Measurements from ENCODE around the gene MARVELD3.

DNA sequence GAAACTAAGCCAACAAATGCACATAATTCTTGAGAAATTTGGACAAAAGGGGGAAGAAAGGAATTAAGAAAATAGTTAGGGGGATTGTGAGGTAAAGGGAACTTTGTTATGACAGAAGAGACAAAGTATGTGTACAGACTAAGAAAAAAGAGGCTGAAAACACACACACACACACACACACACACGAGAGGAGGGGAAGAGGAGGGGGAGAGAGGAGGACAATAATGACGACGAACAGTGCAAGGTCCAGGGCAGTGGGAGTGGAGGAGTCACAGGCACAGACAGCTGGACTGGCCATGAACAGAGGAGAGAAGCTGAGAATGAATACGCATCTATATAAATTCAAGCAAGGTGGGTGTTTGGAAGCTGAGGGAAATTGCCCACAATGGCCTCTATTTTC, 44.6 kb downstream of the MARVELD3 start:
- TF ChIP-seq, protein P1, sequence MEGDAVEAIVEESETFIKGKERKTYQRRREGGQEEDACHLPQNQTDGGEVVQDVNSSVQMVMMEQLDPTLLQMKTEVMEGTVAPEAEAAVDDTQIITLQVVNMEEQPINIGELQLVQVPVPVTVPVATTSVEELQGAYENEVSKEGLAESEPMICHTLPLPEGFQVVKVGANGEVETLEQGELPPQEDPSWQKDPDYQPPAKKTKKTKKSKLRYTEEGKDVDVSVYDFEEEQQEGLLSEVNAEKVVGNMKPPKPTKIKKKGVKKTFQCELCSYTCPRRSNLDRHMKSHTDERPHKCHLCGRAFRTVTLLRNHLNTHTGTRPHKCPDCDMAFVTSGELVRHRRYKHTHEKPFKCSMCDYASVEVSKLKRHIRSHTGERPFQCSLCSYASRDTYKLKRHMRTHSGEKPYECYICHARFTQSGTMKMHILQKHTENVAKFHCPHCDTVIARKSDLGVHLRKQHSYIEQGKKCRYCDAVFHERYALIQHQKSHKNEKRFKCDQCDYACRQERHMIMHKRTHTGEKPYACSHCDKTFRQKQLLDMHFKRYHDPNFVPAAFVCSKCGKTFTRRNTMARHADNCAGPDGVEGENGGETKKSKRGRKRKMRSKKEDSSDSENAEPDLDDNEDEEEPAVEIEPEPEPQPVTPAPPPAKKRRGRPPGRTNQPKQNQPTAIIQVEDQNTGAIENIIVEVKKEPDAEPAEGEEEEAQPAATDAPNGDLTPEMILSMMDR (IDR thresholded peaks at IDR 0.05; ENCODE audit: low read depth, low read length) = no peak
- TF ChIP-seq MYC (IDR thresholded peaks at IDR 0.05; ENCODE audit: low read depth, low read length) = no peak
